Jurkat, Clone E6-1 (cell line): ENCODE results near the gene GINM1. TPM values are rescaled to one million over a fixed set of nuclear protein-coding genes. Genes with fewer than 3 reads are reported as not detected.
A peak's percentile ranks its signal among the peaks of the same experiment; 100 is the strongest.

Experiments
- DNase-seq: peaks from one replicate; pipeline ENCODE4 v3.0.0-alpha.2; 2011; ENCODE audit warnings: low read depth, low spot score
- H3K4me3 ChIP-seq: 2 replicates; pipeline ENCODE4 v1.5.1; 2011; ENCODE audit warnings: mild to moderate bottlenecking, low read length, control low read depth, moderate library complexity
- polyA plus RNA-seq: library from polyadenylated mRNA; unstranded; fragments of >200 nt; gene quantifications from one replicate; pipeline ENCODE4 v1.2.1, GENCODE V29; 2012; ENCODE audit warnings: missing spikeins; ENCODE audit not compliant: insufficient read length, insufficient read depth

GINM1 gene, protein sequence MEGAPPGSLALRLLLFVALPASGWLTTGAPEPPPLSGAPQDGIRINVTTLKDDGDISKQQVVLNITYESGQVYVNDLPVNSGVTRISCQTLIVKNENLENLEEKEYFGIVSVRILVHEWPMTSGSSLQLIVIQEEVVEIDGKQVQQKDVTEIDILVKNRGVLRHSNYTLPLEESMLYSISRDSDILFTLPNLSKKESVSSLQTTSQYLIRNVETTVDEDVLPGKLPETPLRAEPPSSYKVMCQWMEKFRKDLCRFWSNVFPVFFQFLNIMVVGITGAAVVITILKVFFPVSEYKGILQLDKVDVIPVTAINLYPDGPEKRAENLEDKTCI
- 18.3 TPM for polyA plus RNA-seq

DNA sequence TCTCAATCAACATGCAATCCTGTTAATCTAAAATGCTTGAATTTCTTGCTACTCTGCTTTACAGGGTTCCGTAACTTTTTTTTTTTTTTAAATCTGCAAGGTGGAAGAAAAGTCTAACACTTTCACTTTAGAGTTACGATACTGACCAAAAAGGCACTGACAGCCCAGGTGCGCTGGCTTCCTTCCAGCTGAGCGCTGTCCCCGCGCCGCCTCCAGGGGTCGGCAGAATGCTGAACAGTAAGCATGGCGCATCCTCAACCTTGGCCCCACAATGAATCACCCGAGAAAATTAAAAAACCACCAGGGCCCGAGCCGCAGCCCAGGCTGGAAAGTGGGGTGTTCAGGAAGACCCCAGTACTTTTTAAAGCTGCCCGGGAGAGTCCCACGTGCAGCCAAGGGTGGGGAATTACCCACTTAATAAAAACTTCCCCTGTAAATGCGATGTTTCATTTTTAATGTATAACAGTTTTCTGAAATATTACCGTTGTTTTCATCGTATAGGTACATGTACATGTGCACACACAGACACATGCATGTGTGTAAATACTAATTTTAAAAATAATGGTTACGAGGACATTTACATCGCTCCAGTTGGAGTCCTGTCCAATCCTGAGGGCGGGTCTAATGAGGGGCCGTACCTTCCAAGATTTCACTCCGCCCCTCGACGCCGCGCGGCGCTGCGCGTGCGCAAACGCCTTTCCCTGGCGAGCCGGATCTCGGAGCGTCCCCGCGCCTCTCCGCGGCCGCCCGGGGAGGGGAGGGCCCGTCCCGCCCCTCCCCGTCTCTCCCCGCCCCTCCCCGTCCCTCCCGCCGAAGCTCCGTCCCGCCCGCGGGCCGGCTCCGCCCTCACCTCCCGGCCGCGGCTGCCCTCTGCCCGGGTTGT lies at the start of gene GINM1:
Gene GINM1, plus strand, starts transcription at position 849 of the 883 bp plus-strand sequence. CDS start 40 bp downstream, outside the sequence.
- H3K4me3 ChIP-seq = peak within 1 kb of the TSS; percentile 88
- DNase-seq = peak; percentile 90

DNA sequence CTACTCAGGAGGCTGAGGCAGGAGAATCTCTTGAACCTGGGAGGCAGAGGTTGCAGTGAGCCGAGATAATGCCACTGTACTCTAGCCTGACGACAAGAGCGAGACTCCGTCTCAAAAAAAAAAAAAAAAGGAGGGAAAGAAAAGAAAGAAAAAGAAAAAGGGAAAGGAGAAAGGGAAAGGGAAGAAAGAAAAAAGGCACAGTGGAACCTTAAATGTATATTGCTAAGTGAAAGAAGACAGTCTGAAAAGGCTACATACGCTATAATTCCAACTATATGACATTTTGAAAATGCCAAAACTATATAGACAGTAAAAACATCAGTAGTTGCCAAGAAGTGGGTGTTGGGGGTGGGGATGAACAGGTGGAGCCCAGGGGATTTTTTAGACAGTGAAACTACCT lies 36.5 kb upstream of the GINM1 start:
- no peak overlapping the region for H3K4me3 ChIP-seq
- DNase-seq = no peak

DNA sequence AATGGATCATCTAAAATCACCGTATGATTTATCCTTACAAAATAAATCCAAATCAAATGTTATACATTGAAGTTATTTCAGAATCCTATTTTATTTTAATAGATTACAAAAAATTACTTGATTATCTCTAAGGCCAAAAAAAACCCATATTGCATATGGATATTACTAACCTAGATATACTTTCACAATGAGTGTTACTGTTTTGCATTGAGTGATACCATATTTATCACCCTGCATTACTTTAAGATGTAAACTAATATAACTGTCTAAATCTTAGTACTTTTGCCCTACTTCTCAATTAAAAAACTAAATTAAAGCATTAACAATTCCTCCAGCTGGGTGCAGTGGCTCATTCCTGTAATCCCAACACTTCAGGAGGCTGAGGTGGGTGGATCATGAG lies 31.4 kb upstream of the GINM1 start:
- no peak for DNase-seq
- no peak overlapping the region for H3K4me3 ChIP-seq

DNA sequence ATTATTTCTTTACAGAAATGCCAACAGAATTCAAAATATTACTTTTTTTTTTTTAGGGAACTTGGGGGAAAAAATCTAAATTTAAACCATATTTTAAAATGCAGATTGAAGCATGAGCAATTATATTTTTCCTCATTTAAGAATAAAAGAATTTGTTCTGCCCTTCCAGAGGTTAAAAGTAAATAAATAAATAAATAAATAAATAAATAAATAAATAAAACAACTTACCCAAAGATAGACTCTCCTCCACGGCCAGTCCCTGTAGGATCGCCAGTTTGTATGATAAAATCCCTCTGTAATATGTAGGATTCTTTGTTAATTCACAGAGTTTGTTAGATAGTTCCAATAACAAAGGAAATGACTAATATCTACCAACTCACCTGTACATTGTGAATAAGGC lies 25.0 kb upstream of the GINM1 start:
- DNase-seq = no peak
- no peak overlapping the region for H3K4me3 ChIP-seq

DNA sequence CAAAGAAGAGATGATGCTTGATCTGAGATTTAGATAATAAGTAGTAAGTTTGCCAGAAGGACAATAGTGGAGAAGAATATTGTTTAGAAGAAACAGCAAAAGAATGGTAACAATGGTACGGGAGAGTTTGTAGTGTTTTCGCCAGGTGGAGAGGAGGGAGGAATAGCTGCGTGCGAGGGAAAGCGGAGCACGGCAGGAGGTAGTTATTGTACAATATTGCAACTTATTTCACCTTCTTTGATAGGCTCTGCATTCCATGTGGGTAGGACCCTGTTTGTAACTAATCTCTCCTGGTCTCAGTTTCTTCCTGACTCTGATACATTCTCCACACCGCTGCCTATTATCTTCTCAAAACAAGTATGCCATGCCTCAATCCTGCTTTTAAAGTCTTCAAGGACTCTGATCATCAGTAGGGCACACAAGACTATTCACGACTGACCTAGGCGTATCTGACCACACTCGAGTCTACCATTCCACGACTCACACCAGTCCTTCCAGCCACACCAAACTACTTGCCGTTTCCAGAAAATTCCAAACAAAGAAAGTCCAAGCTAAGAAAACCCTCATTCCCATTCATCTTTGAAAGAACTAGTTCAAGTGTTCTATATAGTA lies 21.4 kb upstream of the GINM1 start:
- H3K4me3 ChIP-seq = peak overlapping the region; percentile 100
- no peak for DNase-seq

DNA sequence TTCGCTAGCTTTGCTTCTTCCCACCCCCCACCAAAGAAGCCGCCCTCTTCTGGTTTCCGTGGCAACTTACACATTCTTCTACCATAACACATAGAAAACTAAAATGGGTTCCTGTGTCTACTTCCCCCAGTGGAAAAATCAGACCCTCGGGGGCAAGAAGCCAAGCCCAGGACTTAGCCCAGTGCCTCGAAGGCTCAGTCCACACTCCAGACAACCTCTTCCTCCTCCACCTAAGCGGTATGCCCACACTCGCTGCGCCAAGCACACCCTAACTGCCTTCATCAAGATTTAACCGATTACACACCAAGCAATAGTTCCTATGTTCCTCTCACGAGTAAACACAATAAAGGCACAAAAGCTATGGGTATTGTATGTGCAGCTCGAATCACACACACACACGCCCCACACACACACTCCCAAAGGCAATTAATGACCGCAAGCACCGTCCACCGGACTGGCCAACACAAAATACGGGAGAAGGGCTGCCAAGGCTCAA lies 20.9 kb upstream of the GINM1 start:
- DNase-seq = peak; percentile 58
- H3K4me3 ChIP-seq = peak overlapping the region; percentile 100

DNA sequence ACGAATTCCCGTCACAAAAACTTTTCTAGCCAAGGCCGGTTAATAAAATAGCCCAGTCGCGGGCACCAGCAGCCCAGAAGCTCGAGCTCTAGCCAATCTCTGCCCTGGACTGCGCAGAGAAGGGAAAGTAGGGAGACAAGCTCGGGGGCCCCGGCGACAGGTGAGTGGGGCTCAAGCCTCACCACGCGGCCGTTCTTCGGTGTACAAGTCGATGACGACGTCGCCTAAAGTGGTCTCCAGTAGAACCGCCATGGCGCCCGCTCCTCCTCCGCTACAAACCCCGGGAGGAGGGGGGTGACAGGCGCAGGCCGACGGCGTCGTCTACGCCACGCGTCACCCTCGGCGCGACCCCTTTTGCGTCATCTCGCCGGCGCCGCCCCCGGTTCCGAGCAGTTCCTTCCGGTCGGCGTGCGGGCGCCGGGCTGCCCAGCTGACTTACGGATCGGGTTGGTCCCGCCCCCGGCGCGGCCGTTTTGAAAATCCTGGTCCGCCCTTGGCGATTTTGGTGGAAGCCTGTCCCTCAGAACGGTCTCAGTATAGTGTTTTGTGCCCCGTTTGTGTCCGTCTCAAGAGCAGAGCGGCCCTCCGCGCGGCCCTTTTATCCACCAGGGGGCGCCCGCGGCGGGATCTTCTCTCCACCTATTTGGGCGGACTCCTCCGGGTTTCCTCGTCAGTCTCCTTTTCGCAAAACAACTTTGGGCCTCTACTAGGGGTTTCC lies 20.3 kb upstream of the GINM1 start, which contains the start of gene PPIL4:
Gene PPIL4, minus strand, starts transcription at position 290 of the 718 bp plus-strand sequence. Its CDS starts 38 bp downstream, at position 252.
- DNase-seq = peak; percentile 87
- peak within 1 kb of the TSS; percentile 100 for H3K4me3 ChIP-seq

DNA sequence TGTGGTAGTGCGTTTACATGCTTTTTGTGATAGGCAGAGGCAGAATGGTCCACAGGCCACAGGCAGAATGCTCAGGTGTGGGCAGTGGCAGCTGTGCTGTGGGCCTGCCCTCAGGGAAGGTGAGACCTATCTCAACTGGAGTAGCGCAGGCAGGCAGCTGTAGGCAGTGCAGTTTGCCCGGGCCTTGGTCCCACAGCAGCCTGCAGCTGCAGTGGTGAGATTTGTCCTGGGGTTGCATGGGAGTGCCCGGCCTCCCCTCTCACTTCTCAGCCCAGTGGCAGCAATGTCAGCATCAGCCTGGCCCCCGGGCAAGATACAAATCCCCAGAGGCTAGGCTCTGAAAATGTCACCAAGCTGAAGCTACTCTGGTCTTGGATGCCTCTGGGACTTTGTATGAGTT lies 14.3 kb upstream of the GINM1 start:
- no peak for DNase-seq
- H3K4me3 ChIP-seq = no peak overlapping the region

DNA sequence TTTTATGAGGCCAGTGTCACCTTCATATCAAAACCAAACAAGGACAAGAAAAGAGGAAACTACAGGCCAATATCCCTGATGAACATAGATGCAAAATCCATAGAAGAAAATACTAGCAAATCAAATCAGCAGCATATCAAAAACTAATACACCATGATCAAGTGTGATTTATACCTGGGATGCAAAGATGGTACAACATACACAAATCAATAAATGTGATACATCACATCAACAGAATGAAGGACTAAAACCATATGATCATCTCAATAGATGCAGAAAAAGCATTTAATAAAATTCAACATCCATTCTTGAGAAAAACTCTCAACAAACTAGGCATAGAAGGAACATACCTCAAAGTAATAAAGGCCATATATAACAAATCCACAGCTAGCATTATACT lies 8.1 kb upstream of the GINM1 start:
- no peak for DNase-seq
- H3K4me3 ChIP-seq = no peak overlapping the region

DNA sequence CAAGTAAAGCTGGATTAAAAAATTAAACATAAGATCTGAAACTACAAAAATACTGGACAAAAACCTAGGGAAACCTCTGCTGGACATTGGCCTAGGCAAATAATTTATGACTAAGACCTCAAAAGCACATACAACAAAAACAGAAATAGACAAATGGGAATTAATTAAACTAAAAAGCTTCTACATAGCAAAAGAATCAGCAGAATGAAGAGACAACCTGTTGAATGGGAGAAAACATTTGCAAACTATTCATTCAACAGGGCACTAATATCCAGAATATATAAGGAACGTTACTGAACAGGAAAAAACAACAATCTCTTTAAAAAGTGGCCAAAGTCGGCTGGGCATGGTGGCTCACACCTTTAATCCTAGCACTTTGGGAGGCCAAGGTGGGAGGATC lies 6.8 kb upstream of the GINM1 start:
- DNase-seq = no peak
- H3K4me3 ChIP-seq = no peak overlapping the region

DNA sequence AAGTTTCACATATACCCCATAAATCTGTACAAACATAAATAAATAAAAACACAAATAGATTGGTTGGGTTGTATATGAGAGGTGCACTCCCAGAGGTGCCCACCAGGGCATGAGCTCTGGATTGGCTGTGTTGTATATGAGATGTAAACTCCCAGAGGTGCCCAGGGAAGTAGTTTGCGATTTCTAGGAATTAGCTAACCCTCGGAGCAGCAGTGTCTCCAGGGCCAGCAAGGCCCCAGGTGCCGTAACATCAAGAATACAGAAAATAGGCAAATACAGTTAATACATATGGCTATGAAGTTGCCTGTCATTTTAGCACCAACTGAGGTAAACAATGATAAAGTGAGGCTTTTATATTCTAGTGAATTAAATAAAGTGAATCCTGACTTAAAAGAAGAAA lies 5.4 kb upstream of the GINM1 start:
- DNase-seq = no peak

DNA sequence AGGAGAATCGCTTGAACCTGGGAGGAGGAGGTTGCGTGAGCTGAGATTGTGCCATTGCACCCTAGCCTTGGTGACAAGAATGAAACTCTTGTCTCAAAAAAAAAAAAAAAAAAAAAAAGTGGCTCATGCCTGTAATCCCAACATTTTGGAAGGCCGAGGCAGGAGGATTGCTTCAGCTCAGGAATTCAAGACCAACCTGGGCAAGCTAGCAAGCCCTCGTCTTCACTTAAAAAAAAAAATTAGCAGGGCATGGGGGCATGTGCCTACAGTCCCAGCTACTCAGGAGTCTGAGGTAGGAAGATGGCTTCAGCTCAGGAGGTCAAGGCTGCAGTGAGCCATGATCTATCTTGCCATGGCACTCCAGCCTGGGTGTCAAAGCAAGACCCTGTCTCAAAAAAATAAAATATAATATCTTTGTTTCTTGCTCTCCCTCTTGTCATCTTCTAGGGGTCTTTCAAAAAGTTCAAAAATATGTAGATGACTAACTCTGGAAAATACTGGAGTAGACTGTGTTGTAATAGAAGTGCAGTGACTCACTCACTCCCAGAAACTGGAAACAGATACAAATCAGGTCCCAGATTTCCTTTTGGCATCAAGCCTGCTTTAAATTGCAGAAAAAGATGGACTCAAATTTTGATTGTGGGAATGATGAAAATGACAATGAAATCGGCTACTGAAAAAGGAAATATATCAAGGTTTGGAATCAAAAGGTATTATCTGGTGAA lies 2.8 kb upstream of the GINM1 start:
- no peak overlapping the region for H3K4me3 ChIP-seq
- no peak for DNase-seq

More for the DNA sequence above, 5.4 kb upstream of the GINM1 start:
- no peak overlapping the region for H3K4me3 ChIP-seq

DNA sequence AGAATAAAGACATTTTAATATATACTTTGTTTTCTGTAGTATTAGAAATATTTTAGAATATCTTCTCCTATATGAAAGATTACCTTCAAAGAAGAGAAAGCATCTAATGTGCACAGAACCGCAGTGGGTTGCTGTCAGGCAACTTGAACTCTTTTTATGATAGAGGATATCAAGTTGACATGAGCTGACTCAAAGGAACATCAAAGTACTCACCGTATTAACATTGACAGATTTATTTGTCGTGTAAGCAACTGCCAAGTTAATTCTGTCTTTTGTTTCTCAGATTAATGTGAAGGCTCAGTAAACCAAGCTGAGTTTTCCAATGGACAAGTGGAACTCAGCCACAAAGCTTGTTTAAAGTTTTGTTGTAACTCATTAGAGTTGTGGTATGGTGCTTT lies 2.2 kb upstream of the GINM1 start:
- DNase-seq = no peak
- no peak overlapping the region for H3K4me3 ChIP-seq

DNA sequence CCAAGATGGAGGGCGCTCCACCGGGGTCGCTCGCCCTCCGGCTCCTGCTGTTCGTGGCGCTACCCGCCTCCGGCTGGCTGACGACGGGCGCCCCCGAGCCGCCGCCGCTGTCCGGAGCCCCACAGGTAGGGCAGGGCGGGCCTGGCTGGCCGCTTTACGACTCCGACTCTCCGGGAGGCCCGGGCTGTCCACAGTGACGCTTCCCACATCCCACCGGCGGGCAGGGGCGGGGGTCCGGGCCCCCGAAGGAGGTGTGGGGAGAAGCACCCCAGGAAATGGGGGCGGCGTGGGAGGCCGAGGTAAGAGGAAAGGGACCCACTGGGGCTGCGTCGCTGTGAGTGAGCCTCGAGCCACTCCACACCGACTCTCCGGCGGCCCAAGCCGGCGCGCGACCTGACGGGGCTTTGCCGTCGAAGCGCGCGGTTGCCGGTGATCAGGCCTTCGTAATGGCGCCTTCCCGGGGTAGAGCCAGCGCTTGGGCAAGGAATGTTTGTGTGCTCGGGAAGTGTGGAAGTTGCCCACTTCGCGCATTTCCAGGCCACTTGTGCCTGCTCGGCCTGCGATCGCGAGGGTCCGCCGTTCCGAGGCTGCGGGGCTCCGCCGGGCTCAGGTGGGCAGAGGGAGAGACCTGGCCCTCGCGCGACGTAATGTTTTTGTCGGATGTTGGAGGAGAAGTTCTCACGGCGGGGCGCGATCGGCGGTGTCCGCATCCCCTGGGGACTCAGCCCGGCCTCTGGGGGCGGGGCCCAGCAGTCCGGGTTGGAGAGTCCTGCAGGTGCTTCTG lies 427 bp downstream of the GINM1 start:
- no peak for DNase-seq
- H3K4me3 ChIP-seq = peak overlapping the region; percentile 88

DNA sequence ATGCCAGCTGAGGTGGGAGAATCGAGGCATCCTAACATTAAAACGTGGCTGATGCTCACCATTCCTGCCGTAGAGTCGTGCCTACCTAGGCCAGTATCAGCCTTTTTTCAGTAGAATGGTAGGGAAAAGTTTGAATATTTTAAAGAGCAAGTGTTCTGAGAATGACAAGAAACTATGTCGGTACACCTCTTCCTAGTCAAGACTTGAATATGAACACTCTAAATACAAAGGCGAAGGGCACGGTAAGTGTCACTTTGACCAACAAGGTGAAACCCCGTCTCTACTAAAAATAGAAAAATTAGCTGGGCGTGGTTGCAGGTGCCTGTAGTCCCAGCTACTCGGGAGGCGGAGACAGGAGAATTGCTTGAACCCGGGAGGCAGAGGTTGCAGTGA lies 1.0 kb downstream of the GINM1 start:
- H3K4me3 ChIP-seq = peak overlapping the region; percentile 88
- DNase-seq = no peak

DNA sequence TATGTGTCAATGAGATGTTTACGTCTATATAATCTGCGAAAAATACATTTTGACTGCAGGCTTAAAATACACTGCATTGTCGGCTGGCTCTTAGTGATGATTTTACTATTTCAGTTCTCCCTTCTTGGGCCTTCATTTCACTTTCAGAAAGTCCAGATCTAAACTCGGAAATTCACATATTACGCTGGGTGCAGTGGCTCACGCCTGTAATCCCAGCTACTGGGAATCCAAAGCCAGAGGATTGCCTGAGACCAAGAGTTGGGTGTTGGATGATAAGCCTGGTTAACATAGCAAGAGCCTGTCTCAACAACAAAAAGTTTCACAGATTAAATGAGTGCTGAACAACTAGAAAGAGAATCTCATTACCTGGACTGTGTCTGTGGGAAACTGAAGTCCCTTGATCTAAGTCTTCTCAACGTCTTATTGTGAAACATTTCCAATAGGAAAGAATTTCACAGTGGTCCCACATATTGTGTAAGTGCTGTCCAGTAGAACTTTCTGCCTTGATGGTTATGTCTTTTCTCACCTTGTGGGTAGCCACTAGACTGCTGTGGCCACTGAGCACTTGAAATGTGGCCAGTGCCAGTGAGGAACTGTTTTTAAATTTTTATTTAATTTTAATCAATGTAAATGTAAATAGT lies 1.9 kb downstream of the GINM1 start:
- no peak overlapping the region for H3K4me3 ChIP-seq
- DNase-seq = no peak

DNA sequence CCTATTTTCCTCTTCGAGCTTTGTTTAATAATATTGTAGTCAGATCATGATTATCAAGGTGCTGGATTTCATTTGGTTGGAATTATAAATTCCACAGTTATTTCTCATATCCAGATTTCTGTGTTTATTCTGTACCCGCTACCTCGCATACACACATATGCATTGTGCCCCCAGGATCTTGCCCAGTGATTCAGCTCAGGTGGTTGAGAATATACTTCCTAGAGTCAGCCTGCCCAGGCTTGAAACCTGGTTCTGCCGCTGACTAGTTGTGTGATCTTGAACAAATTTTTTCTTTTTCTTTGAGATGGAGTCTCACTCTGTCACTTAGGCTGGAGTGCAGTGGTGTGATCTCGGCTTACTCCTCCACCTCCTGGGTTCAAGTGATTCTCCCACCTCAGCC lies 14.7 kb downstream of the GINM1 start:
- DNase-seq = no peak
- H3K4me3 ChIP-seq = no peak overlapping the region
